ENCODE data around the gene INF2. TPM values are rescaled to one million over a fixed set of nuclear protein-coding genes. Genes with fewer than 3 reads are reported as not detected.

INF2 gene
- total and polyA plus RNA-seq, 2 experiments from 2014 or later, result 36.7 to 75.5 TPM

GRCh38 chr14:104715416-104715815 lies 26.0 kb downstream of the INF2 start:
- Histone ChIP-seq H3K36me3 (ENCODE audit: insufficient read depth) (no peaks in the 10 kb centered on the region), H3F3A (replicated peaks; ENCODE audit: low read depth) (no peaks in the 10 kb centered on the region), H3K9me2 (ENCODE audit: insufficient read depth) (no peaks in the 10 kb centered on the region), H3K27me3 (ENCODE audit: insufficient read depth) (no peaks in the 10 kb centered on the region), H2AFZ (no peak overlapping the region), H4K20me1 (replicated peaks; ENCODE audit: insufficient read depth) (no peaks in the 10 kb centered on the region), H3K4me1 (ENCODE audit: insufficient read depth) (no peaks in the 10 kb centered on the region), H3K4me3 (no peak overlapping the region), H3K4me2 (no peak overlapping the region), H3K79me2 (replicated peaks; ENCODE audit: insufficient read depth) (no peaks in the 10 kb centered on the region), H3K27ac (ENCODE audit: low read depth) (no peak overlapping the region)
- peaks cover 6% of the 10 kb centered on the region for H3K36me3 Mint-ChIP-seq (ENCODE audit: low read depth)
- peak in 1 of 2 experiments; percentile 50; a peak in 2 of 4 replicates for TF ChIP-seq CTCF (conservative IDR thresholded peaks at IDR 0.05; ENCODE audit: low read depth in 2 of 2)
- TF ChIP-seq, protein P1, sequence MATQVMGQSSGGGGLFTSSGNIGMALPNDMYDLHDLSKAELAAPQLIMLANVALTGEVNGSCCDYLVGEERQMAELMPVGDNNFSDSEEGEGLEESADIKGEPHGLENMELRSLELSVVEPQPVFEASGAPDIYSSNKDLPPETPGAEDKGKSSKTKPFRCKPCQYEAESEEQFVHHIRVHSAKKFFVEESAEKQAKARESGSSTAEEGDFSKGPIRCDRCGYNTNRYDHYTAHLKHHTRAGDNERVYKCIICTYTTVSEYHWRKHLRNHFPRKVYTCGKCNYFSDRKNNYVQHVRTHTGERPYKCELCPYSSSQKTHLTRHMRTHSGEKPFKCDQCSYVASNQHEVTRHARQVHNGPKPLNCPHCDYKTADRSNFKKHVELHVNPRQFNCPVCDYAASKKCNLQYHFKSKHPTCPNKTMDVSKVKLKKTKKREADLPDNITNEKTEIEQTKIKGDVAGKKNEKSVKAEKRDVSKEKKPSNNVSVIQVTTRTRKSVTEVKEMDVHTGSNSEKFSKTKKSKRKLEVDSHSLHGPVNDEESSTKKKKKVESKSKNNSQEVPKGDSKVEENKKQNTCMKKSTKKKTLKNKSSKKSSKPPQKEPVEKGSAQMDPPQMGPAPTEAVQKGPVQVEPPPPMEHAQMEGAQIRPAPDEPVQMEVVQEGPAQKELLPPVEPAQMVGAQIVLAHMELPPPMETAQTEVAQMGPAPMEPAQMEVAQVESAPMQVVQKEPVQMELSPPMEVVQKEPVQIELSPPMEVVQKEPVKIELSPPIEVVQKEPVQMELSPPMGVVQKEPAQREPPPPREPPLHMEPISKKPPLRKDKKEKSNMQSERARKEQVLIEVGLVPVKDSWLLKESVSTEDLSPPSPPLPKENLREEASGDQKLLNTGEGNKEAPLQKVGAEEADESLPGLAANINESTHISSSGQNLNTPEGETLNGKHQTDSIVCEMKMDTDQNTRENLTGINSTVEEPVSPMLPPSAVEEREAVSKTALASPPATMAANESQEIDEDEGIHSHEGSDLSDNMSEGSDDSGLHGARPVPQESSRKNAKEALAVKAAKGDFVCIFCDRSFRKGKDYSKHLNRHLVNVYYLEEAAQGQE (IDR thresholded peaks at IDR 0.05; ENCODE audit: unreplicated experiment), result no peak
- H3K27me3 Mint-ChIP-seq (ENCODE audit: insufficient read depth, low read depth, poor library complexity), result peaks cover 4% of the 10 kb centered on the region
- no peak overlapping the region for H3K27ac Mint-ChIP-seq
- ATAC-seq, result peak; percentile 34
- H3K4me1 Mint-ChIP-seq, result 0 out of 3 replicates have a peak, but pooled peaks cover 2% of the 10 kb centered on the region
- H3K4me3 Mint-ChIP-seq, result no peak overlapping the region
- no peaks in the 10 kb centered on the region for H3K9me3 Mint-ChIP-seq
- DNase-seq (ENCODE audit: low spot score), result no peak

DNA sequence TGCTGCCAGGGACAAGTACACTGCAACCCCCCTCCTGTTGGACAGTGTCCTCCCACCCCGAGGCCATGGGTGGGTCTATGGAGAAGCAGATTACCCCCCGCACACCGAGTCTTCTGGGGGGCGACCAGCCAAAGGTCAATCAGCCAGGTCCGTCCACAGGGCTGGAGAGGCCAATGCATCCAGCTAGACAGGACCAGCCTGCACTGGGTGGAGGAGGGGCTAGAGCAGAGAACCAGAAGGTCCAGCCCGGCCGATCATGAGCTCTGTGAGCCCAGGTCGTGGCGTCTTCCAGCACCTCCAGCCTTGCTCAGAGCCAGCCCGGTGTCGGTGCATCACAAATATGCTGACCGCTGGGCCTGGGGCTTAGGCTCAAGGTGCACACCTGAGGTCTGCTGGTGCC lies 26.5 kb downstream of the INF2 start:
- Histone ChIP-seq H3K27ac (ENCODE audit: low read depth) (no peak overlapping the region), H3F3A (replicated peaks; ENCODE audit: low read depth) (no peaks in the 10 kb centered on the region), H3K4me1 (ENCODE audit: insufficient read depth) (no peaks in the 10 kb centered on the region), H2AFZ (no peak overlapping the region), H3K4me3 (no peak overlapping the region), H4K20me1 (replicated peaks; ENCODE audit: insufficient read depth) (no peaks in the 10 kb centered on the region), H3K4me2 (no peak overlapping the region), H3K79me2 (replicated peaks; ENCODE audit: insufficient read depth) (no peaks in the 10 kb centered on the region), H3K9me2 (ENCODE audit: insufficient read depth) (no peaks in the 10 kb centered on the region), H3K27me3 (ENCODE audit: insufficient read depth) (no peaks in the 10 kb centered on the region), H3K36me3 (ENCODE audit: insufficient read depth) (no peaks in the 10 kb centered on the region)
- Mint-ChIP-seq H3K36me3 (ENCODE audit: low read depth) (peaks cover 6% of the 10 kb centered on the region), H3K4me3 (no peak overlapping the region), H3K9me3 (no peaks in the 10 kb centered on the region), H3K27ac (no peak overlapping the region), H3K27me3 (ENCODE audit: insufficient read depth, low read depth, poor library complexity) (peaks cover 4% of the 10 kb centered on the region), H3K4me1 (0 out of 3 replicates have a peak, but pooled peaks cover 2% of the 10 kb centered on the region)
- DNase-seq (ENCODE audit: low spot score) (no peak), ATAC-seq (no peak)
- TF ChIP-seq EZH2 (IDR thresholded peaks at IDR 0.05; ENCODE audit: low read depth, unreplicated experiment) (no peak), NANOG (IDR thresholded peaks at IDR 0.05; ENCODE audit: borderline replicate concordance) (no peak), EZH2phosphoT487 (IDR thresholded peaks at IDR 0.05; ENCODE audit: unreplicated experiment) (no peak), JUNB (IDR thresholded peaks at IDR 0.05; ENCODE audit: unreplicated experiment) (no peak), STAT1 (IDR thresholded peaks at IDR 0.05; ENCODE audit: unreplicated experiment) (no peak), CTCF (conservative IDR thresholded peaks at IDR 0.05; ENCODE audit: low read depth in 2 of 2) (no peak)
